H9 (cell line): Measurements from ENCODE around the gene HS2ST1. TPM values are rescaled to one million over a fixed set of nuclear protein-coding genes. Genes with fewer than 3 reads are reported as not detected.

ENCODE experiments used
- DNase-seq: peaks from one replicate; pipeline ENCODE4 v3.0.0-alpha.2; 2017
- H2AFZ ChIP-seq: one replicate; pipeline ENCODE4 v1.6.1; 2013; ENCODE audit warnings: mild to moderate bottlenecking, low read length, control low read depth, moderate library complexity
- H2AK5ac ChIP-seq: 2 replicates; pipeline ENCODE4 v1.6.1; 2013; ENCODE audit warnings: low read length, control low read depth, mixed read lengths; ENCODE audit not compliant: insufficient read length
- H2BK120ac ChIP-seq: one replicate; pipeline ENCODE4 v1.6.1; 2013; ENCODE audit warnings: low read depth, mild to moderate bottlenecking, low read length, control low read depth, inconsistent platforms; ENCODE audit not compliant: poor library complexity, severe bottlenecking
- H2BK12ac ChIP-seq: 2 replicates; pipeline ENCODE4 v1.6.1; 2013; ENCODE audit warnings: low read length, control low read depth, mixed read lengths, low read depth; ENCODE audit not compliant: insufficient read length
- H2BK15ac ChIP-seq: 2 replicates; pipeline ENCODE4 v1.6.1; 2013; ENCODE audit warnings: low read depth, low read length, control low read depth
- H2BK20ac ChIP-seq: one replicate; pipeline ENCODE4 v1.6.1; 2013; ENCODE audit warnings: low read depth, mild to moderate bottlenecking, low read length, control low read depth, inconsistent platforms; ENCODE audit not compliant: poor library complexity, severe bottlenecking
- H2BK5ac ChIP-seq: 2 replicates; pipeline ENCODE4 v1.6.1; 2013; ENCODE audit warnings: low read length, control low read depth, mixed read lengths; ENCODE audit not compliant: insufficient read length
- H3K14ac ChIP-seq: 2 replicates; pipeline ENCODE4 v1.6.1; 2013; ENCODE audit warnings: low read length, control low read depth; ENCODE audit not compliant: insufficient read depth
- H3K18ac ChIP-seq: 2 replicates; pipeline ENCODE4 v1.6.1; 2013; ENCODE audit warnings: low read depth, mild to moderate bottlenecking, mixed read lengths, low read length, control low read depth; ENCODE audit not compliant: insufficient read length
- H3K23ac ChIP-seq: 2 replicates; pipeline ENCODE4 v1.6.1; 2013; ENCODE audit warnings: low read length, control low read depth, mixed read lengths, low read depth; ENCODE audit not compliant: insufficient read length
- H3K23me2 ChIP-seq: 2 replicates; pipeline ENCODE4 v1.6.1; 2013; ENCODE audit warnings: low read depth, mild to moderate bottlenecking, mixed read lengths, low read length, control low read depth; ENCODE audit not compliant: insufficient read length, poor library complexity, severe bottlenecking
- H3K27ac ChIP-seq: 2 replicates; pipeline ENCODE4 v1.5.1; 2013; ENCODE audit warnings: low read length, control low read depth, mixed read lengths, low read depth; ENCODE audit not compliant: insufficient read length
- H3K27me3 ChIP-seq: 2 replicates; pipeline ENCODE4 v1.6.1; 2013; ENCODE audit warnings: low read length, control low read depth, inconsistent platforms; ENCODE audit not compliant: insufficient read depth
- H3K4ac ChIP-seq: 2 replicates; pipeline ENCODE4 v1.6.1; 2013; ENCODE audit warnings: low read depth, mild to moderate bottlenecking, control low read depth, inconsistent platforms, low read length, moderate library complexity
- H3K4me1 ChIP-seq: 2 replicates; pipeline ENCODE4 v1.6.1; 2013; ENCODE audit warnings: low read length, control low read depth, inconsistent platforms; ENCODE audit not compliant: insufficient read depth
- H3K4me2 ChIP-seq: 2 replicates; pipeline ENCODE4 v1.6.1; 2013; ENCODE audit warnings: low read length, control low read depth, mixed read lengths; ENCODE audit not compliant: insufficient read length, insufficient read depth
- H3K56ac ChIP-seq: 2 replicates; pipeline ENCODE4 v1.6.1; 2013; ENCODE audit warnings: low read depth, mild to moderate bottlenecking, mixed read lengths, low read length, control low read depth; ENCODE audit not compliant: insufficient read length
- H3K79me1 ChIP-seq: 2 replicates; pipeline ENCODE4 v1.6.1; 2013; ENCODE audit warnings: low read depth, mild to moderate bottlenecking, moderate library complexity, low read length, control low read depth, inconsistent platforms; ENCODE audit not compliant: insufficient read depth, poor library complexity, severe bottlenecking
- H3K79me2 ChIP-seq: 2 replicates; pipeline ENCODE4 v1.6.1; 2013; ENCODE audit warnings: low read length, control low read depth, inconsistent platforms; ENCODE audit not compliant: insufficient read depth
- H3K9ac ChIP-seq: 2 replicates; pipeline ENCODE4 v1.6.1; 2013; ENCODE audit warnings: low read length, control low read depth, mixed read lengths; ENCODE audit not compliant: insufficient read length; ENCODE audit errors: extremely low read depth
- H3K9me3 ChIP-seq: one replicate; pipeline ENCODE4 v1.6.1; 2013; ENCODE audit warnings: low read depth, low read length, inconsistent platforms; ENCODE audit not compliant: control insufficient read depth
- H3T11ph ChIP-seq: one replicate; pipeline ENCODE4 v1.6.1; 2013; ENCODE audit warnings: mild to moderate bottlenecking, low read length, control low read depth, inconsistent platforms
- H4K20me1 ChIP-seq: one replicate; pipeline ENCODE4 v1.6.1; 2013; ENCODE audit not compliant: control insufficient read depth, insufficient read length, insufficient read depth
- H4K5ac ChIP-seq: 2 replicates; pipeline ENCODE4 v1.6.1; 2013; ENCODE audit warnings: low read depth, mild to moderate bottlenecking, mixed read lengths, low read length, control low read depth; ENCODE audit not compliant: insufficient read length
- H4K8ac ChIP-seq: replicated peaks from 2 replicates; pipeline ENCODE4 v1.6.1; 2013; ENCODE audit warnings: low read length, control low read depth, mixed read lengths, low read depth; ENCODE audit not compliant: insufficient read length
- H4K91ac ChIP-seq: 2 replicates; pipeline ENCODE4 v1.6.1; 2013; ENCODE audit warnings: low read depth, mild to moderate bottlenecking, moderate library complexity, mixed read lengths, low read length, control low read depth; ENCODE audit not compliant: insufficient read length
- H3K27ac Mint-ChIP-seq, 3 experiments: 2 replicates in 2 of 3; 3 replicates in 1 of 3; pipeline ENCODE4 v1.8.0; 2020 to 2021; ENCODE audit warnings: mixed read lengths in 3 of 3, mild to moderate bottlenecking in 1 of 3, moderate library complexity in 1 of 3
- H3K27me3 Mint-ChIP-seq: 2 replicates; pipeline ENCODE4 v1.8.0; 2021; ENCODE audit warnings: low read depth, mild to moderate bottlenecking, moderate library complexity, mixed read lengths
- H3K36me3 Mint-ChIP-seq, 3 experiments: 2 replicates in 2 of 3; 3 replicates in 1 of 3; pipeline ENCODE4 v1.8.0; 2020 to 2021; ENCODE audit warnings: low read depth in 3 of 3, mixed read lengths in 3 of 3; ENCODE audit not compliant: insufficient read depth in 1 of 3
- H3K4me1 Mint-ChIP-seq, 2 experiments: 2 replicates each; pipeline ENCODE4 v1.8.0; 2020; ENCODE audit warnings: mixed read lengths in 2 of 2
- H3K4me3 Mint-ChIP-seq, 2 experiments: 2 replicates in 1 of 2; 3 replicates in 1 of 2; pipeline ENCODE4 v1.8.0; 2020 to 2021; ENCODE audit warnings: mild to moderate bottlenecking in 2 of 2, mixed read lengths in 2 of 2, moderate library complexity in 1 of 2
- H3K9me3 Mint-ChIP-seq, 2 experiments: 2 replicates in 1 of 2; 3 replicates in 1 of 2; pipeline ENCODE4 v1.8.0; 2020; ENCODE audit warnings: mild to moderate bottlenecking in 2 of 2, mixed read lengths in 2 of 2, moderate library complexity in 1 of 2
- WGBS: extraction: QIAGEN DNeasy Blood & Tissue Kit; methylation state at CpG from one replicate; pipeline ENCODE4 v1.1.7; 2013; ENCODE audit warnings: missing lambda C conversion rate, low lambda C conversion rate, mixed read lengths; ENCODE audit not compliant: insufficient read length; ENCODE audit errors: extremely low coverage; 5-methylcytosine and 5-hydroxymethylcytosine counted together
- total RNA-seq: library from RNA; stranded (reverse); gene quantifications from 2 replicates; pipeline ENCODE4 v1.2.1, GENCODE V29; 2021
- TF ChIP-seq, protein P1 (sequence below): fragments of 200-600 bp; sonication (generic); conservative IDR thresholded peaks from 3 replicates; pipeline ENCODE4 v1.8.0; 2021; ENCODE audit warnings: antibody characterized with exemption, mild to moderate bottlenecking

Gene HS2ST1
- total RNA-seq, 1 experiment from 2014 or later: 20.1 TPM

- Histone ChIP-seq H3K4me2 (no peak overlapping the region), H3K27ac (no peak overlapping the region), H3K23ac (no peak overlapping the region), H2AFZ (no peak overlapping the region), H3K79me1 (no peaks in the 10 kb centered on the region), H3K4me1 (no peaks in the 10 kb centered on the region), H3K56ac (no peak overlapping the region), H4K20me1 (no peaks in the 10 kb centered on the region), H3K27me3 (no peaks in the 10 kb centered on the region), H3K9ac (no peak overlapping the region), H4K8ac (no peak overlapping the region), H2BK12ac (no peak overlapping the region), H3K18ac (no peak overlapping the region), H2BK20ac (no peak overlapping the region), H3K4ac (no peak overlapping the region), H3K23me2 (peaks cover 4% of the 10 kb centered on the region), H2BK5ac (no peak overlapping the region), H2BK120ac (no peak overlapping the region), H3T11ph (no peak overlapping the region), H3K9me3 (no peaks in the 10 kb centered on the region), H2AK5ac (no peak overlapping the region), H2BK15ac (no peak overlapping the region), H4K5ac (no peak overlapping the region), H3K14ac (no peak overlapping the region), H4K91ac (no peak overlapping the region), H3K79me2 (no peaks in the 10 kb centered on the region)
- Mint-ChIP-seq H3K36me3 (no peaks in the 10 kb centered on the region), H3K4me3 (no peak overlapping the region), H3K27me3 (peaks cover 20% of the 10 kb centered on the region), H3K27ac (no peak overlapping the region), H3K4me1 (no peaks in the 10 kb centered on the region; a peak in 1 of 4 replicates), H3K9me3 (no peaks in the 10 kb centered on the region)
- no CpG with 5 or more reads among the region's 6 CpGs for WGBS
- no peak for DNase-seq
- TF ChIP-seq, protein P1, sequence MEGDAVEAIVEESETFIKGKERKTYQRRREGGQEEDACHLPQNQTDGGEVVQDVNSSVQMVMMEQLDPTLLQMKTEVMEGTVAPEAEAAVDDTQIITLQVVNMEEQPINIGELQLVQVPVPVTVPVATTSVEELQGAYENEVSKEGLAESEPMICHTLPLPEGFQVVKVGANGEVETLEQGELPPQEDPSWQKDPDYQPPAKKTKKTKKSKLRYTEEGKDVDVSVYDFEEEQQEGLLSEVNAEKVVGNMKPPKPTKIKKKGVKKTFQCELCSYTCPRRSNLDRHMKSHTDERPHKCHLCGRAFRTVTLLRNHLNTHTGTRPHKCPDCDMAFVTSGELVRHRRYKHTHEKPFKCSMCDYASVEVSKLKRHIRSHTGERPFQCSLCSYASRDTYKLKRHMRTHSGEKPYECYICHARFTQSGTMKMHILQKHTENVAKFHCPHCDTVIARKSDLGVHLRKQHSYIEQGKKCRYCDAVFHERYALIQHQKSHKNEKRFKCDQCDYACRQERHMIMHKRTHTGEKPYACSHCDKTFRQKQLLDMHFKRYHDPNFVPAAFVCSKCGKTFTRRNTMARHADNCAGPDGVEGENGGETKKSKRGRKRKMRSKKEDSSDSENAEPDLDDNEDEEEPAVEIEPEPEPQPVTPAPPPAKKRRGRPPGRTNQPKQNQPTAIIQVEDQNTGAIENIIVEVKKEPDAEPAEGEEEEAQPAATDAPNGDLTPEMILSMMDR: no peak
These were observed 212.6 kb downstream of the HS2ST1 start for GRCh38 chr1:87126886-87127505.
